H1 (cell line): ENCODE data around the gene EYA4. TPM values are rescaled to one million over a fixed set of nuclear protein-coding genes. Genes with fewer than 3 reads are reported as not detected.

ENCODE experiments used
- E2F6 ChIP-seq: IDR thresholded peaks from 2 replicates; pipeline ENCODE4 v1.6.1; 2012; ENCODE audit warnings: inconsistent platforms
- HDAC2 ChIP-seq, 2 experiments: fragments of 300-600 bp in 1 of 2; sonication (generic) in 1 of 2; IDR thresholded peaks; 2 replicates each; pipeline ENCODE4 v1.6.1; 2011 to 2012; ENCODE audit warnings: low read depth in 2 of 2, low read length in 2 of 2, mild to moderate bottlenecking in 2 of 2, moderate library complexity in 2 of 2, borderline replicate concordance in 1 of 2, inconsistent platforms in 1 of 2
- JUN ChIP-seq: IDR thresholded peaks from 2 replicates; pipeline ENCODE4 v1.6.1; 2011; ENCODE audit warnings: low read depth, mild to moderate bottlenecking, improper control_type of control experiment, low read length
- POLR2AphosphoS5 ChIP-seq: IDR thresholded peaks from 2 replicates; pipeline ENCODE4 v1.6.1; 2011; ENCODE audit warnings: low read depth, low read length
- POU5F1 ChIP-seq: IDR thresholded peaks from 2 replicates; pipeline ENCODE4 v1.6.1; 2011; ENCODE audit warnings: low read depth, mild to moderate bottlenecking, low read length, moderate library complexity
- RNF2 ChIP-seq: fragments of 200-900, 300-1000 bp; sonication (generic); IDR thresholded peaks from 2 replicates; pipeline ENCODE4 v1.7.1; 2016; ENCODE audit warnings: borderline replicate concordance, low read depth, mild to moderate bottlenecking, antibody characterized with exemption, low read length; ENCODE audit not compliant: poor library complexity, severe bottlenecking; ENCODE audit errors: missing control alignments
- SAP30 ChIP-seq: fragments of 300-600 bp; sonication (generic); IDR thresholded peaks from 2 replicates; pipeline ENCODE4 v1.7.1; 2012; ENCODE audit warnings: low read length, moderate library complexity, mild to moderate bottlenecking, inconsistent platforms; ENCODE audit not compliant: insufficient read depth, insufficient replicate concordance
- TCF12 ChIP-seq: IDR thresholded peaks from 2 replicates; pipeline ENCODE4 v1.6.1; 2011; ENCODE audit warnings: low read depth, mild to moderate bottlenecking, low read length
- ZNF274 ChIP-seq: IDR thresholded peaks from 2 replicates; pipeline ENCODE4 v1.7.0; 2012; ENCODE audit warnings: low read length, borderline replicate concordance; ENCODE audit errors: extremely low read depth
- polyA plus RNA-seq, 7 experiments: library from polyadenylated mRNA; depleted of rRNA in 3 of 7; stranded (reverse) in 5 of 7; unstranded in 2 of 7; fragments of >200 nt in 5 of 7; fragments of 200-250 nt in 2 of 7; gene quantifications; 1 replicate in 5 of 7; 2 replicates in 1 of 7; 4 replicates in 1 of 7; pipeline versions ENCODE4 v1.2.1 to v1.2.3, GENCODE V29; 2011 to 2013; ENCODE audit warnings: missing spikeins in 2 of 7, mixed read lengths in 2 of 7
- total RNA-seq: library from RNA; stranded (reverse); fragmentation: NEBNext Ultra II Directional; extraction: Animal tissue kit (Norgen Biotek cat#: 25700); gene quantifications from 2 replicates; pipeline ENCODE4 v1.2.1, GENCODE V29; 2021
- TF ChIP-seq, protein P1 (sequence below): fragments of 300-600 bp; sonication (generic); IDR thresholded peaks from 2 replicates; pipeline ENCODE4 v1.7.1; 2012; ENCODE audit warnings: low read length, moderate library complexity, mild to moderate bottlenecking, inconsistent platforms; ENCODE audit not compliant: insufficient replicate concordance

The EYA4 gene
- total and polyA plus RNA-seq, 2 of the 8 experiments (the other 6 are each of a cell fraction or from before 2014, with no cell fraction given) = 0.06 to 0.17 TPM

- TF ChIP-seq, protein P1, sequence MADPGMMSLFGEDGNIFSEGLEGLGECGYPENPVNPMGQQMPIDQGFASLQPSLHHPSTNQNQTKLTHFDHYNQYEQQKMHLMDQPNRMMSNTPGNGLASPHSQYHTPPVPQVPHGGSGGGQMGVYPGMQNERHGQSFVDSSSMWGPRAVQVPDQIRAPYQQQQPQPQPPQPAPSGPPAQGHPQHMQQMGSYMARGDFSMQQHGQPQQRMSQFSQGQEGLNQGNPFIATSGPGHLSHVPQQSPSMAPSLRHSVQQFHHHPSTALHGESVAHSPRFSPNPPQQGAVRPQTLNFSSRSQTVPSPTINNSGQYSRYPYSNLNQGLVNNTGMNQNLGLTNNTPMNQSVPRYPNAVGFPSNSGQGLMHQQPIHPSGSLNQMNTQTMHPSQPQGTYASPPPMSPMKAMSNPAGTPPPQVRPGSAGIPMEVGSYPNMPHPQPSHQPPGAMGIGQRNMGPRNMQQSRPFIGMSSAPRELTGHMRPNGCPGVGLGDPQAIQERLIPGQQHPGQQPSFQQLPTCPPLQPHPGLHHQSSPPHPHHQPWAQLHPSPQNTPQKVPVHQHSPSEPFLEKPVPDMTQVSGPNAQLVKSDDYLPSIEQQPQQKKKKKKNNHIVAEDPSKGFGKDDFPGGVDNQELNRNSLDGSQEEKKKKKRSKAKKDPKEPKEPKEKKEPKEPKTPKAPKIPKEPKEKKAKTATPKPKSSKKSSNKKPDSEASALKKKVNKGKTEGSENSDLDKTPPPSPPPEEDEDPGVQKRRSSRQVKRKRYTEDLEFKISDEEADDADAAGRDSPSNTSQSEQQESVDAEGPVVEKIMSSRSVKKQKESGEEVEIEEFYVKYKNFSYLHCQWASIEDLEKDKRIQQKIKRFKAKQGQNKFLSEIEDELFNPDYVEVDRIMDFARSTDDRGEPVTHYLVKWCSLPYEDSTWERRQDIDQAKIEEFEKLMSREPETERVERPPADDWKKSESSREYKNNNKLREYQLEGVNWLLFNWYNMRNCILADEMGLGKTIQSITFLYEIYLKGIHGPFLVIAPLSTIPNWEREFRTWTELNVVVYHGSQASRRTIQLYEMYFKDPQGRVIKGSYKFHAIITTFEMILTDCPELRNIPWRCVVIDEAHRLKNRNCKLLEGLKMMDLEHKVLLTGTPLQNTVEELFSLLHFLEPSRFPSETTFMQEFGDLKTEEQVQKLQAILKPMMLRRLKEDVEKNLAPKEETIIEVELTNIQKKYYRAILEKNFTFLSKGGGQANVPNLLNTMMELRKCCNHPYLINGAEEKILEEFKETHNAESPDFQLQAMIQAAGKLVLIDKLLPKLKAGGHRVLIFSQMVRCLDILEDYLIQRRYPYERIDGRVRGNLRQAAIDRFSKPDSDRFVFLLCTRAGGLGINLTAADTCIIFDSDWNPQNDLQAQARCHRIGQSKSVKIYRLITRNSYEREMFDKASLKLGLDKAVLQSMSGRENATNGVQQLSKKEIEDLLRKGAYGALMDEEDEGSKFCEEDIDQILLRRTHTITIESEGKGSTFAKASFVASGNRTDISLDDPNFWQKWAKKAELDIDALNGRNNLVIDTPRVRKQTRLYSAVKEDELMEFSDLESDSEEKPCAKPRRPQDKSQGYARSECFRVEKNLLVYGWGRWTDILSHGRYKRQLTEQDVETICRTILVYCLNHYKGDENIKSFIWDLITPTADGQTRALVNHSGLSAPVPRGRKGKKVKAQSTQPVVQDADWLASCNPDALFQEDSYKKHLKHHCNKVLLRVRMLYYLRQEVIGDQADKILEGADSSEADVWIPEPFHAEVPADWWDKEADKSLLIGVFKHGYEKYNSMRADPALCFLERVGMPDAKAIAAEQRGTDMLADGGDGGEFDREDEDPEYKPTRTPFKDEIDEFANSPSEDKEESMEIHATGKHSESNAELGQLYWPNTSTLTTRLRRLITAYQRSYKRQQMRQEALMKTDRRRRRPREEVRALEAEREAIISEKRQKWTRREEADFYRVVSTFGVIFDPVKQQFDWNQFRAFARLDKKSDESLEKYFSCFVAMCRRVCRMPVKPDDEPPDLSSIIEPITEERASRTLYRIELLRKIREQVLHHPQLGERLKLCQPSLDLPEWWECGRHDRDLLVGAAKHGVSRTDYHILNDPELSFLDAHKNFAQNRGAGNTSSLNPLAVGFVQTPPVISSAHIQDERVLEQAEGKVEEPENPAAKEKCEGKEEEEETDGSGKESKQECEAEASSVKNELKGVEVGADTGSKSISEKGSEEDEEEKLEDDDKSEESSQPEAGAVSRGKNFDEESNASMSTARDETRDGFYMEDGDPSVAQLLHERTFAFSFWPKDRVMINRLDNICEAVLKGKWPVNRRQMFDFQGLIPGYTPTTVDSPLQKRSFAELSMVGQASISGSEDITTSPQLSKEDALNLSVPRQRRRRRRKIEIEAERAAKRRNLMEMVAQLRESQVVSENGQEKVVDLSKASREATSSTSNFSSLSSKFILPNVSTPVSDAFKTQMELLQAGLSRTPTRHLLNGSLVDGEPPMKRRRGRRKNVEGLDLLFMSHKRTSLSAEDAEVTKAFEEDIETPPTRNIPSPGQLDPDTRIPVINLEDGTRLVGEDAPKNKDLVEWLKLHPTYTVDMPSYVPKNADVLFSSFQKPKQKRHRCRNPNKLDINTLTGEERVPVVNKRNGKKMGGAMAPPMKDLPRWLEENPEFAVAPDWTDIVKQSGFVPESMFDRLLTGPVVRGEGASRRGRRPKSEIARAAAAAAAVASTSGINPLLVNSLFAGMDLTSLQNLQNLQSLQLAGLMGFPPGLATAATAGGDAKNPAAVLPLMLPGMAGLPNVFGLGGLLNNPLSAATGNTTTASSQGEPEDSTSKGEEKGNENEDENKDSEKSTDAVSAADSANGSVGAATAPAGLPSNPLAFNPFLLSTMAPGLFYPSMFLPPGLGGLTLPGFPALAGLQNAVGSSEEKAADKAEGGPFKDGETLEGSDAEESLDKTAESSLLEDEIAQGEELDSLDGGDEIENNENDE = no peak
- TF ChIP-seq TCF12 (no peak), POU5F1 (no peak), POLR2AphosphoS5 (no peak), JUN (no peak), ZNF274 (no peak), E2F6 (no peak), RNF2 (no peak), HDAC2 (IDR thresholded peaks at IDR 0.05; ENCODE audit: borderline replicate concordance in 1 of 2, low read depth in 2 of 2, low read length in 2 of 2) (no peak), SAP30 (no peak)
Observed at GRCh38 chr6:133559926-133560325, 318.8 kb downstream of the EYA4 start (continued).
